Spleen (tissue), 7 donors: Measurements from ENCODE around the gene GART.

ENCODE experiments used
- CTCF ChIP-seq, 11 experiments: fragments of 200-600 bp in 7 of 11; fragments of 450-650 bp in 4 of 11; sonication (generic) in 4 of 11; IDR thresholded peaks in 8 of 11; conservative IDR thresholded peaks in 3 of 11; 1 replicate in 7 of 11; 2 replicates in 4 of 11; pipeline versions ENCODE4 v1.4.0 to v1.8.0; 2016 to 2021; ENCODE audit warnings: antibody characterized with exemption in 11 of 11, inconsistent platforms in 4 of 11, mild to moderate bottlenecking in 1 of 11
- POLR2A ChIP-seq, 3 donors: fragments of 450-650 bp; IDR thresholded peaks; one replicate each; pipeline ENCODE4 v1.5.1; 2017; ENCODE audit warnings: antibody characterized with exemption in 3 of 3, mild to moderate bottlenecking in 1 of 3
- POLR2AphosphoS5 ChIP-seq, 3 donors: sonication (generic); formaldehyde crosslinking; IDR thresholded peaks; one replicate each; pipeline ENCODE4 v1.5.1; 2017; ENCODE audit warnings: antibody characterized with exemption in 3 of 3
- donor health status: DM: no; HTN: no; CAD: no; lungs with moderate emphysema.
- donor health status: DM: no; HTN: no; CAD: no.
- donor health status: DM: no; HTN: no; CAD: no.

- no peak for TF ChIP-seq CTCF (IDR thresholded peaks at IDR 0.05 in 8 of 11, conservative IDR thresholded peaks at IDR 0.05 in 3 of 11)
- no peak for TF ChIP-seq POLR2A (IDR thresholded peaks at IDR 0.05)
- TF ChIP-seq POLR2AphosphoS5 (IDR thresholded peaks at IDR 0.05): no peak
These were observed 30.3 kb downstream of the GART start for GRCh38 chr21:33511639-33512038.
